ENCODE results near the gene FAM111B.

DNA sequence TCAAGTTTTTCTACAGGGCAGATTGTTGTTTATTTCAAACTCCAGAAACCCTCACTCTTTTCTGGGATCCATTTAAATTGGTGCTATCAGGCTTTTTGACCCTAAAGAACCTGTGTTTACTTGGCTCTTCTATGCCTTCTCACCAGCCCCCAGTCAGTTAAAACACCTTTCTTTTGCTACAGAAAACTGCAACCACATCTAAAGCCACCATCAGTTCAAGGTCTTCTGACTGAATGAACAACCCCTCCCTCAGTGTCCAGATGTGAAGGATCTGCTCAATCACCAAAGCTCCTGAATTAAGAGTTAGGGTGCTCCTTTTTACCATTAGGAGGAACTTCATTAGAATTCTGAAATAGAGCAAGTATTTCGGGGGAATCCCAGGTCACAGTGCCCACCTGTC is 28.0 kb upstream of the FAM111B start:
- TF ChIP-seq, protein P1, sequence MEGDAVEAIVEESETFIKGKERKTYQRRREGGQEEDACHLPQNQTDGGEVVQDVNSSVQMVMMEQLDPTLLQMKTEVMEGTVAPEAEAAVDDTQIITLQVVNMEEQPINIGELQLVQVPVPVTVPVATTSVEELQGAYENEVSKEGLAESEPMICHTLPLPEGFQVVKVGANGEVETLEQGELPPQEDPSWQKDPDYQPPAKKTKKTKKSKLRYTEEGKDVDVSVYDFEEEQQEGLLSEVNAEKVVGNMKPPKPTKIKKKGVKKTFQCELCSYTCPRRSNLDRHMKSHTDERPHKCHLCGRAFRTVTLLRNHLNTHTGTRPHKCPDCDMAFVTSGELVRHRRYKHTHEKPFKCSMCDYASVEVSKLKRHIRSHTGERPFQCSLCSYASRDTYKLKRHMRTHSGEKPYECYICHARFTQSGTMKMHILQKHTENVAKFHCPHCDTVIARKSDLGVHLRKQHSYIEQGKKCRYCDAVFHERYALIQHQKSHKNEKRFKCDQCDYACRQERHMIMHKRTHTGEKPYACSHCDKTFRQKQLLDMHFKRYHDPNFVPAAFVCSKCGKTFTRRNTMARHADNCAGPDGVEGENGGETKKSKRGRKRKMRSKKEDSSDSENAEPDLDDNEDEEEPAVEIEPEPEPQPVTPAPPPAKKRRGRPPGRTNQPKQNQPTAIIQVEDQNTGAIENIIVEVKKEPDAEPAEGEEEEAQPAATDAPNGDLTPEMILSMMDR (IDR thresholded peaks at IDR 0.05; ENCODE audit: low read depth, low read length), result no peak
- no peak for TF ChIP-seq MAX (IDR thresholded peaks at IDR 0.05; ENCODE audit: low read depth, low read length)
- no peak for TF ChIP-seq POLR2A (IDR thresholded peaks at IDR 0.05; ENCODE audit: extremely low read depth, insufficient read length)

All from NB4 (cell line).